ENCODE results near the gene PPP1CA. TPM values are rescaled to one million over a fixed set of nuclear protein-coding genes. Genes with fewer than 3 reads are reported as not detected.

Gene PPP1CA
- total and polyA plus RNA-seq, 12 donors, result 105 to 289 (median 151) TPM

GRCh38 chr11:67437082-67437808, 35.6 kb upstream of the PPP1CA start, which contains the start of gene PTPRCAP:
Gene PTPRCAP (minus strand): TSS chr11:67437682. CDS start chr11:67437619, 63 bp downstream.
- Histone ChIP-seq H3K9me3 (replicated peaks in 1 of 3) (no peaks in the 10 kb centered on the region), H3K27me3 (no peaks in the 10 kb centered on the region), H3K27ac (peak within 1 kb of the TSS in 2 of 5 donors; percentile 71 to 76), H3K4me3 (no peak within 1 kb of the TSS), H3K36me3 (replicated peaks in 1 of 2) (peaks cover 0 to 68% of the 10 kb centered on the region in 2 donors), H3K4me1 (replicated peaks in 1 of 2) (peaks cover 0 to 17% of the 10 kb centered on the region in 2 donors)
- DNase-seq, result no peak
- TF ChIP-seq POLR2A (IDR thresholded peaks at IDR 0.05), result no peak
- TF ChIP-seq CTCF (IDR thresholded peaks at IDR 0.05), result no peak
- 68 to 90% (median 77%) methylated on average over 4 to 26 of the region's 26 CpGs for WGBS, 4 donors
- intact Hi-C loops (cut with DNase I), result no loop called here

- TF ChIP-seq CTCF (IDR thresholded peaks at IDR 0.05), result no peak
- no peak for TF ChIP-seq POLR2A (IDR thresholded peaks at IDR 0.05)
- DNase-seq, result peak in 2 of 7 donors; percentile 37 to 62
- Histone ChIP-seq H3K27ac (peak overlapping the region in 2 of 5 donors; percentile 71 to 76), H3K36me3 (replicated peaks in 1 of 2) (peaks cover 0 to 70% of the 10 kb centered on the region in 2 donors), H3K4me3 (no peak overlapping the region), H3K9me3 (replicated peaks in 1 of 3) (no peaks in the 10 kb centered on the region), H3K4me1 (replicated peaks in 1 of 2) (peaks cover 0 to 16% of the 10 kb centered on the region in 2 donors), H3K27me3 (no peaks in the 10 kb centered on the region)
- 55 to 57% (median 56%) methylated on average over 6 of the region's 6 CpGs for WGBS, 4 donors
- intact Hi-C loops (cut with DNase I), result no loop called here
Observed at GRCh38 chr11:67436459-67437081, 34.9 kb upstream of the PPP1CA start.

- WGBS, 4 donors, result 69 to 74% (median 71%) methylated on average over 10 to 38 of the region's 38 CpGs
- H3K36me3 ChIP-seq (replicated peaks in 1 of 2), result peaks cover 0 to 71% of the 10 kb centered on the region in 2 donors
- H3K27me3 ChIP-seq, result no peaks in the 10 kb centered on the region
- TF ChIP-seq CTCF (IDR thresholded peaks at IDR 0.05) (no peak), POLR2A (IDR thresholded peaks at IDR 0.05) (no peak)
- DNase-seq, result peak in 3 of 7 donors; percentile 50 to 66 (median 63)
- no peaks in the 10 kb centered on the region for H3K9me3 ChIP-seq (replicated peaks in 1 of 3)
- peak overlapping the region in 2 of 5 donors; percentile 71 to 76 for H3K27ac ChIP-seq
- intact Hi-C loops (cut with DNase I), result no loop called here
- peaks cover 0 to 16% of the 10 kb centered on the region in 2 donors for H3K4me1 ChIP-seq (replicated peaks in 1 of 2)
- no peak overlapping the region for H3K4me3 ChIP-seq
Observed at GRCh38 chr11:67435727-67436458, 34.2 kb upstream of the PPP1CA start.
